H1 (cell line): ENCODE results near the gene CTNND2. TPM values are rescaled to one million over a fixed set of nuclear protein-coding genes. Genes with fewer than 3 reads are reported as not detected.

Source experiments
- CREB1 ChIP-seq: IDR thresholded peaks from 2 replicates; pipeline ENCODE4 v1.6.1; 2012; ENCODE audit warnings: inconsistent platforms
- JUND ChIP-seq: IDR thresholded peaks from 2 replicates; pipeline ENCODE4 v1.6.1; 2011; ENCODE audit warnings: mild to moderate bottlenecking, improper control_type of control experiment, low read length
- TAF1 ChIP-seq: IDR thresholded peaks from 2 replicates; pipeline ENCODE4 v1.6.1; 2011; ENCODE audit warnings: mild to moderate bottlenecking, low read depth, low read length
- polyA plus RNA-seq, 7 experiments: library from polyadenylated mRNA; depleted of rRNA in 3 of 7; stranded (reverse) in 5 of 7; unstranded in 2 of 7; fragments of >200 nt in 5 of 7; fragments of 200-250 nt in 2 of 7; gene quantifications; 1 replicate in 5 of 7; 2 replicates in 1 of 7; 4 replicates in 1 of 7; pipeline versions ENCODE4 v1.2.1 to v1.2.3, GENCODE V29; 2011 to 2013; ENCODE audit warnings: missing spikeins in 2 of 7, mixed read lengths in 2 of 7
- total RNA-seq: library from RNA; stranded (reverse); fragmentation: NEBNext Ultra II Directional; extraction: Animal tissue kit (Norgen Biotek cat#: 25700); gene quantifications from 2 replicates; pipeline ENCODE4 v1.2.1, GENCODE V29; 2021

The CTNND2 gene
- total and polyA plus RNA-seq, 2 of the 8 experiments (the other 6 are each of a cell fraction or from before 2014, with no cell fraction given) = 7.4 to 14.2 TPM

GRCh38 chr5:11941566-11941965 lies 37.3 kb upstream of the CTNND2 start (continued):
- no peak for TF ChIP-seq JUND
- TF ChIP-seq TAF1 = no peak
- TF ChIP-seq CREB1 = no peak
- TF ChIP-seq, all 59 proteins: peak for 0
